ENCODE results near the gene UBALD1. TPM values are rescaled to one million over a fixed set of nuclear protein-coding genes. Genes with fewer than 3 reads are reported as not detected.

The UBALD1 gene
- total and polyA plus RNA-seq, 2 experiments from 2014 or later: 42.9 to 46.6 TPM

GRCh38 chr16:4648917-4649316 is 34.2 kb upstream of the UBALD1 start:
- Histone ChIP-seq H3K4me3 (no peak overlapping the region), H3K4me1 (ENCODE audit: low read depth) (no peaks in the 10 kb centered on the region), H3K27ac (no peak overlapping the region), H3K27me3 (no peaks in the 10 kb centered on the region), H3K36me3 (no peaks in the 10 kb centered on the region), H3K9me3 (ENCODE audit: low read depth) (no peaks in the 10 kb centered on the region)
- no peak for TF ChIP-seq CTCF (IDR thresholded peaks at IDR 0.05; ENCODE audit: low read depth, low read length)
- DNase-seq (ENCODE audit: low read depth in 1 of 2, low spot score in 1 of 2): no peak

GRCh38 chr16:4647644-4647980 is 32.9 kb upstream of the UBALD1 start:
- H3K27me3 ChIP-seq: no peaks in the 10 kb centered on the region
- DNase-seq (ENCODE audit: low read depth in 1 of 2, low spot score in 1 of 2): no peak
- H3K9me3 ChIP-seq (ENCODE audit: low read depth): no peaks in the 10 kb centered on the region
- H3K4me3 ChIP-seq: no peak overlapping the region
- no peaks in the 10 kb centered on the region for H3K4me1 ChIP-seq (ENCODE audit: low read depth)
- no peak for TF ChIP-seq CTCF (IDR thresholded peaks at IDR 0.05; ENCODE audit: low read depth, low read length)
- H3K36me3 ChIP-seq: no peaks in the 10 kb centered on the region
- H3K27ac ChIP-seq: no peak overlapping the region

- no peak overlapping the region for H3K4me3 ChIP-seq
- TF ChIP-seq CTCF (IDR thresholded peaks at IDR 0.05; ENCODE audit: low read depth, low read length): no peak
- H3K36me3 ChIP-seq: no peaks in the 10 kb centered on the region
These were observed 32.3 kb upstream of the UBALD1 start for GRCh38 chr16:4646773-4647643.

GRCh38 chr16:4641895-4642294 is 27.2 kb upstream of the UBALD1 start:
- Histone ChIP-seq H3K36me3 (no peaks in the 10 kb centered on the region), H3K4me1 (ENCODE audit: low read depth) (no peaks in the 10 kb centered on the region), H3K27me3 (no peaks in the 10 kb centered on the region), H3K9me3 (ENCODE audit: low read depth) (no peaks in the 10 kb centered on the region), H3K4me3 (no peak overlapping the region), H3K27ac (no peak overlapping the region)
- DNase-seq (ENCODE audit: low read depth in 1 of 2, low spot score in 1 of 2): no peak
- TF ChIP-seq CTCF (IDR thresholded peaks at IDR 0.05; ENCODE audit: low read depth, low read length): no peak

More at GRCh38 chr16:4646773-4647643, 32.3 kb upstream of the UBALD1 start:
- no peaks in the 10 kb centered on the region for H3K27me3 ChIP-seq
- H3K27ac ChIP-seq: no peak overlapping the region
- H3K4me1 ChIP-seq (ENCODE audit: low read depth): no peaks in the 10 kb centered on the region
- no peaks in the 10 kb centered on the region for H3K9me3 ChIP-seq (ENCODE audit: low read depth)
- DNase-seq (ENCODE audit: low read depth in 1 of 2, low spot score in 1 of 2): no peak

GRCh38 chr16:4641306-4641687 is 26.6 kb upstream of the UBALD1 start:
- no peak for DNase-seq (ENCODE audit: low read depth in 1 of 2, low spot score in 1 of 2)
- no peaks in the 10 kb centered on the region for H3K9me3 ChIP-seq (ENCODE audit: low read depth)
- no peak overlapping the region for H3K27ac ChIP-seq
- H3K36me3 ChIP-seq: no peaks in the 10 kb centered on the region
- H3K4me3 ChIP-seq: no peak overlapping the region
- TF ChIP-seq CTCF (IDR thresholded peaks at IDR 0.05; ENCODE audit: low read depth, low read length): no peak
- no peaks in the 10 kb centered on the region for H3K4me1 ChIP-seq (ENCODE audit: low read depth)
- H3K27me3 ChIP-seq: no peaks in the 10 kb centered on the region
